ENCODE measurements around the gene PDE4B.
A peak's percentile ranks its signal among the peaks of the same experiment; 100 is the strongest.

Gene PDE4B

GRCh38 chr1:66197785-66198184 is 405.1 kb downstream of the PDE4B start:
- no peak for DNase-seq

GRCh38 chr1:66206563-66207144 is 414.0 kb downstream of the PDE4B start:
- DNase-seq, result no peak

GRCh38 chr1:66207484-66207883 is 414.8 kb downstream of the PDE4B start:
- no peak for DNase-seq

GRCh38 chr1:66208632-66209031 is 415.9 kb downstream of the PDE4B start:
- DNase-seq, result no peak

DNA sequence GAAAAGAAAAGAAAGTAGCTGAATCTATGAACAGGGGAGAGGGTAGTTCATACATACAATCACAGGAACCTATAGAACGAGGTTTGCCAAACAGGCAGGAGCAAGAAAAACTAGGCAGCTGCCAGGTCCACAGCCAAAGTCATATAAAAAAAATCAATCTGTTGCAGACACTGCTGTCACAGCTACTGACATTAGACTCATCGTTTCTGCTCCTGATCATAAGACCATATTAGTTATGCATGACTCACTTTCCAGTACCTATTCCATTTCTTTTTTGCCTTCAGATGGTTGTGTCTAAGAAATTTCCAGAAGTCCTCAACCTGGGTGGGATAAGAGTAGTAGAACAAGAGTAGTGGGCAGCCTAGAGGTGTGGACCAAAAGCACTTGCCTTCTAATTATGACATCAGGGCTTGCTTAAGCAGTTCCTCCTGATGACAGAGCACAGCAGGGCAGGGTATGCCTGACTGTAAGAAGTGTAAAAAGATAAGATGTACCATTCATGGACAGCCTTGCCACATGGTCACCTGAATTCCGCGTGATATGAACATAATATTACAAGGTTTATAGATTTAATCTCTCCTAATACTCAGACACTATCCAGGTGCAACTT is 418.0 kb downstream of the PDE4B start:
- no peak for DNase-seq

DNA sequence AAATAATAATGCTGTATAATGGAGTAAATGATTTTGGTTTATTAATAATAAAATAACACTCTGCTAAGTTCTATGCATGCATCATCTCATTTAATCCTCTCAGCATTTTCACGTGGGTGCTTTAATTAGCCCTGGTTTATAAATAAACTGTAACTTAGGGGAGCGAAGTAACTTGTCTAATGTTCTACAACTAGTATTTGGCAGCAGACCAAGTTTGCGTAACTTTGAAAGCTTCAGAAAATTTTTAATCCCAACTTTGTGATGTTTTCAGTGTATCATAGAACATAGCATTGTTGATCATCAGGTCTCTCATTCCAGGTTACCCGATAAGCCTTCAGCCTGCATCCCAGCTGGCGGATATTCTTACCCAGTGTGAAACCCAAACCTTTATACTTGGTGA is 418.8 kb downstream of the PDE4B start:
- no peak for DNase-seq

DNA sequence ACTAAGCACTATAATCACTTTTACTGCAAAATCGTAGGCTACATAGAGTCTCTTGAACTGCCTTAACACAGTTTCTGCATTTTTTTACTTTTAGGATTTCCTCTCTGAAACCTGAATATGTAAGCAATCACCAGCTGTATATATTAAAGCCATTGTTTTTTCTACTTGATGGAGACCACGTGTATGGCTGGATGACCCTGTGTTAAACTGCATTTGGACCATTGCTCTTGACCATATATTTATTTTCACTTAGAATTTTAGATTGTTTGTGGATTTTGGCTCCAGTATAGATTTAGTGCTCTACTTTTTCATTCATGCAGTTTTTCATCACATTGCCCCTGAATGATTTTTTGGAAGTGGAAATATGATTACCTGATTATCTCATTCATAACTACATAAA is 420.8 kb downstream of the PDE4B start:
- DNase-seq, result no peak

GRCh38 chr1:66214901-66215300 is 422.2 kb downstream of the PDE4B start:
- no peak for DNase-seq

DNA sequence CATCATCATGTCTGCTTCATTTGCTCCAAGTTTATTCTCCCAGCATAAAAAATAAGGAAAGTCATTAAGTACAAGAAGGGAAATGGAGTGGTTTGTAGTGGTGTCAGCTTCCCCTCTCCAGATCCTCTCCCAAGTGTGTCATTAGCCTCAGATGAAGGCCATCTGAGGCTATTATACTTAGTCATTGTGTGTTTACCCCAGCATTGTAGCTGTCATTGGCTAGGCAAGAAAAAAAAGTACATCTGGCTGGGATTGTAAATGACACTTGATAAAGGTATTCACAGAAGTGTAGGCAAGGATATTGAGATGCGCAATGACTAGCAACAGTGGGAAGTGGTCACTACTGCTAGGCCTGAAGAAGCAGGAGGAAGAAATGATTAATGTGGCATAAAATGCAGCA is 424.3 kb downstream of the PDE4B start:
- DNase-seq, result no peak

DNA sequence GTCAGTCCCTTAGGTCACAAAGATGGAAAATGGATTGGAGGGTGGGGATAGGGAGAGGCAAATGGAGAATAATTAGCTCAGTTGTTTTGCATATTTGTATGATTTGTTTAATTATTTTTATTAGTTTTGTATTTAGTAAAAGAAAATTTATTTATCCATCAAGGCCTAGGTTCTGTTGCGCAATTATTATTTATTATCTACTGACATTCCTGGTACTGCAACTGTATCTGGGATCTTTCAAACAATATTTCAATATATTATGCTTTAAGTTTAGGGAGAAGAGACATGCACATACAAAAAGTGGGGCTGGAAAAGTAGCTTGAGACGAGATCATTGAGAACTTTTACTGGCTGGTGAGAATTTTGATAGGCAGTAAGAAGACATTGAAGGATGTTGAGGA is 424.9 kb downstream of the PDE4B start:
- DNase-seq, result no peak

GRCh38 chr1:66220477-66220876 is 427.8 kb downstream of the PDE4B start:
- DNase-seq, result no peak

GRCh38 chr1:66223681-66224080 is 431.0 kb downstream of the PDE4B start:
- no peak for DNase-seq

DNA sequence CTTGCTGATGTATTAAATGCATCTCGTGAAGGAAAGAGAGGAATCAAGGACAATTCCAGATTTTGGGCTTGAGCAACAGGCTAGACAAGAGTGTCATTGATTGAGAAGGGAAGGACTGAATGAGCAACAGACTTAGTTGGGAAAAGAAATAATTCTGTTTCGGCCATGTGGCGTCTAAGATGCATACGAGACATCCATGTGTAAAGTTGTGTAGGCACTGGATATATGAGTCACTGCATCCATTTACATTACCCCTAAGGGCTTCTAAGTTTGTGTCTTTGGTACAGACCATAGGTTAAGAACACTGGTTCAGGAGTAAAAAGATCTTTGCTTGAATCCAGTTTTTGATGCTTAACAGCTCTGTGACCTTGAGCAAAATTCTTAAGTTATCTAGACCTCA is 434.3 kb downstream of the PDE4B start:
- no peak for DNase-seq

- no peak for DNase-seq
Observed at GRCh38 chr1:66227966-66228365, 435.3 kb downstream of the PDE4B start.

- no peak for DNase-seq
Observed at GRCh38 chr1:66231217-66231616, 438.5 kb downstream of the PDE4B start.

GRCh38 chr1:66231681-66232463 is 439.2 kb downstream of the PDE4B start:
- no peak for DNase-seq

- DNase-seq, result no peak
Observed at GRCh38 chr1:66237042-66237441, 444.3 kb downstream of the PDE4B start.

GRCh38 chr1:66237722-66238479 is 445.2 kb downstream of the PDE4B start:
- DNase-seq, result no peak

- no peak for DNase-seq
Observed at GRCh38 chr1:66239834-66240233, 447.1 kb downstream of the PDE4B start.

DNA sequence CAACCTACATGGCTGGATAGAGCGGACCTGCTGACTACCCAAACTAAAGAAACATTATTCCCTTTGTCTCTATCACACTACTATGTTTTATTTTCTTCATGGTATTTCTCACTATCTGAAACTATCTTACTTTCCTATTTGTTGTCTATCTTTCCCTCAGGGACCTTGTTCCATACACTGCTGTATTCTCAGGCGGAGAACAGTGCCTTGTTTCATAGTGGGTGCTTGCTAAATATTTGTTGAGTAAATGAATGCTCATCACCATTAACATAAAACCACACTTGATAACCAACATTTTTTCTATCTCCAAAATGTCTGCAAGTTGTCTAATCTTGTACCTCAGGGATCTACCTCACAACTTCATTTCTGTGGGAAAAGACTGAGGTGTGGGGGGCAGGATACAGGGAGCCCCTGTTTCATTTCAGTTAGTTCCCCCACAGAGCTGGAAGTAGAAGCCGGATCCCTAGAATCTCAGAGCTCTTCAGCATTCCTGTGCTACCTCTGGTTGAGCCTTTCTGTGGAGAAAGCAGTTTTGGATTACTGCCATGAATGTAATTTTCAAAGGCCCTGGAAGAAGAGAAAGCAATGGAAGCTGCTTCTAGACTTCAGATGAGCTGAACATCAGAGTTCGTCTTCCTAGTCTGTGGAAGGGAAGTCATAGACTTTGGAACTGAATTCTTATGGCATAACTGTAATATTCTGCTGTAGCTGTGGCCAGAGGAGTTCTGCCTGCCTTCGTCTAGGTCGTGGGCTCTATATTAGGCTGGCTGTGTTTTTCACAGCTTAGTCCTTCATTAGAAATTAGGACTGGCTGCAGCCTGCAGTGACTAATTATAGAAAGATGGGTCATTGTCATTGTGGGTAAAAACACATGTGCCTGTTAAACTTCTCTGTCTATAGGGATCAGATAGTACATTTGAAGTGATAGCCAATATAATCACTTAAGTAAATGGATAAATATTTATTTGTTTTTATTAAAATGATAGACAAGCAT is 448.1 kb downstream of the PDE4B start:
- no peak for DNase-seq

DNA sequence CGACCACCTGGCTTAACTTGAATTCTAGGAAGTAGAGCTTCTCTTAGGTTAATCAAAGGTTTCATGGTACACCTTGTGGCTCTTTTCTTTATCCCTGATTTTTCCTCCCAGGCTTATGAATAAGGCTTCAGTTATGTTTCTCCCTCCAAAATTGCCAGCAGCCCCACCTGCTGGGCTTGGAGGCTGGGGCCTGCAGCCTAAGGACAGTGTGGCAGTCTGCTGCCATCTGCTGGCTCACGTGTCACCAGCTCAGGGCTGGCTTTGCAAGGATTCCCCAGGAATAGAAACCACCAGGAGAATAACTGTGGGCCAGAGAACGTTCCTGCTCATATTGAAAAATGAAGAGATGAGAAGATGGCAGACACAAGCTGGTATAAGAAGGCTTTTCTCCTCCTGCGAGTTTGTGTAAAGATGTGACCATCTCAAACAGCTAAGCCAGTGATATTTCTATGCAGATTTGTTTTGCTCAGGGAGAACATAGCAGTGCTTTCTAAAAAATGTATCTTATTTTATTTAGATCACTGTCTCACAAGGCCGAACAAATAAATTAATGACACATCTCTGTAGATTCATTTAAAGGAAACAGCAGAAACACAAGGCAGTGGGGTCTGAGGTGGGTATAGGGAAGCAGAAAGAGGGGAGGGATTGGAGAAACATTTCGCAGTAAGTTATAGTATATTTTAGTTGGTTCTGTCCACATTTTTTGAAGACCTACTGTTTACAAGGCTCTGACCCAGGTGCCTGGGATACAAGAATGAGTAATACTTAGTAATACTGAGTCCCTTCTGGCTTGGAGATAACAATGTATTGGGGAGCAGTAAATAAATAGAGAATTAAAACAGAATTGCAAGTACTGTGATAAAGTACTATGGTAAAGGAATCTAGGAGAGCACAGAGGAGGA is 450.2 kb downstream of the PDE4B start:
- peak; percentile 57 for DNase-seq

All from right kidney (tissue), 1 donor.